Heart left ventricle (tissue), 13 donors: ENCODE data around the gene RCL1.
"Not testable (repeated sequence)": the region's sequence is repeated elsewhere in the genome, so short reads cannot be mapped to it uniquely, and the experiment has no call there.

Experiments used
- POLR2A ChIP-seq, 2 donors: fragments of 450-650 bp; IDR thresholded peaks; one replicate each; pipeline ENCODE4 v1.6.1; 2017; ENCODE audit warnings: antibody characterized with exemption in 2 of 2, mild to moderate bottlenecking in 2 of 2, moderate library complexity in 2 of 2
- TF ChIP-seq, protein P1 (sequence below), 12 donors: fragments of 200-600 bp; sonication (generic) in 4 of 12; IDR thresholded peaks; one replicate each; pipeline versions ENCODE4 v1.5.0 to v1.8.0; 2018 to 2022; ENCODE audit warnings: antibody characterized with exemption in 12 of 12, mild to moderate bottlenecking in 5 of 12
- donor health status: ischemic (EF 13 %, LVEDD 7.1; RV severe dilation, severe dysfunction).
- donor health status: DM: no; HTN: yes; CAD: no.
- donor health status: DM: no; HTN: no; CAD: no.
- donor health status: ischemic (EF 25% LVEDD 6.9; RV normal size, moderate dysfunction).
- donor health status: ischemic (EF 25% LVEDD 5.7; RV mildly dilated, moderate dysfunction).
- donor health status: ischemic (EF 35%, LVEDD 5.7; RV mildly dilated, moderate dysfunction).
- donor health status: nonischemic (EF 11% LVEDD 7.7; RV severe dilation, severe dysfunction).
- donor health status: DM: yes; HTN: yes; CAD: no.
- donor health status: PGD.
- donor health status: ischemic (EF 29% LVEDD 5.4; RV normal size, mild dysfunction).
- donor health status: nonischemic (EF 23%, LVEDD 6.1; RV moderate dilation, normal function).

DNA sequence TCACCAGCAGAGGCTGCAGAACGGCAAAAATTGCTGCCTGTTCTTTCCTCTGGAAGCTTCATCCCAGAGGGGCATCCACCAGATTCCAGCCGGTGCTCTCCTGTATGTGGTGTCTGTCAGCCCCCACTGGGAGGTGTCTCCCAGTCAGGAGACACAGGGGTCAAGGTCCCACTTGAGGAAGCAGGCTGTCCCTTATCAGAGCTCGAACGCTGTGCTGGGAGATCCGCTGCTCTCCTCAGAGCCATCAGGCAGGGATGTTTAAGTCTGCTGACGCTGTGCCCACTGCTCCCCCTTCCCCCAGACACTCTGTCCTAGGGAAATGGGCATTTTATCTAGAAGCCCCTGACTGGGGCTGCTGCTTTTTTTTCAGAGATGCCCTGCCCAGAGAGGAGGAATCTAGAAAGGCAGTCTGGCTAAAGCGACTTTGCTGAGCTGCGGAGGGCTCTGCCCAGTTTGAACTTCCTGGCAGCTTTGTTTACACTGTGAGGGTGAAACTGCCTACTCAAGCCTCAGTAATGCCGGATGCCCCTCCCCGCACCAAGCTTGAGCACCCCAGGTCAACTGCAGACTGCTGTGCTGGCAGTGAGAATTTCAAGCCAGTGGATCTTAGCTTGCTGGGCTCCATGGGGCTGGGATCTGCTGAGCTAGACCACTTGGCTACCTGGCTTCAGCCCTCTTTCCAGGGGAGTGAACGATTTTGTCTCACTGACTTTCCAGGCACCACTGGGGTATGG lies 108.8 kb downstream of the RCL1 start:
- TF ChIP-seq, protein P1, sequence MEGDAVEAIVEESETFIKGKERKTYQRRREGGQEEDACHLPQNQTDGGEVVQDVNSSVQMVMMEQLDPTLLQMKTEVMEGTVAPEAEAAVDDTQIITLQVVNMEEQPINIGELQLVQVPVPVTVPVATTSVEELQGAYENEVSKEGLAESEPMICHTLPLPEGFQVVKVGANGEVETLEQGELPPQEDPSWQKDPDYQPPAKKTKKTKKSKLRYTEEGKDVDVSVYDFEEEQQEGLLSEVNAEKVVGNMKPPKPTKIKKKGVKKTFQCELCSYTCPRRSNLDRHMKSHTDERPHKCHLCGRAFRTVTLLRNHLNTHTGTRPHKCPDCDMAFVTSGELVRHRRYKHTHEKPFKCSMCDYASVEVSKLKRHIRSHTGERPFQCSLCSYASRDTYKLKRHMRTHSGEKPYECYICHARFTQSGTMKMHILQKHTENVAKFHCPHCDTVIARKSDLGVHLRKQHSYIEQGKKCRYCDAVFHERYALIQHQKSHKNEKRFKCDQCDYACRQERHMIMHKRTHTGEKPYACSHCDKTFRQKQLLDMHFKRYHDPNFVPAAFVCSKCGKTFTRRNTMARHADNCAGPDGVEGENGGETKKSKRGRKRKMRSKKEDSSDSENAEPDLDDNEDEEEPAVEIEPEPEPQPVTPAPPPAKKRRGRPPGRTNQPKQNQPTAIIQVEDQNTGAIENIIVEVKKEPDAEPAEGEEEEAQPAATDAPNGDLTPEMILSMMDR (IDR thresholded peaks at IDR 0.05), result not testable (repeated sequence)
- not testable (repeated sequence) for TF ChIP-seq POLR2A (IDR thresholded peaks at IDR 0.05)
